SHP77 (cell line): Measurements from ENCODE around the gene LBP.
"Not testable (repeated sequence)": the region's sequence is repeated elsewhere in the genome, so short reads cannot be mapped to it uniquely, and the experiment has no call there.

Experiments
- DNase-seq, 2 experiments: peaks; one replicate each; lab custom pipeline; 2025; lab: John Stamatoyannopoulos, UW

LBP gene

GRCh38 chr20:38395751-38396395, 49.6 kb downstream of the LBP start:
- not testable (repeated sequence) for DNase-seq

GRCh38 chr20:38402089-38402488, 55.8 kb downstream of the LBP start:
- DNase-seq, result no peak

- DNase-seq, result no peak
Measured at GRCh38 chr20:38402816-38403215, 56.5 kb downstream of the LBP start.

GRCh38 chr20:38404016-38404415, 57.7 kb downstream of the LBP start:
- DNase-seq, result no peak

- no peak for DNase-seq
Measured at GRCh38 chr20:38405132-38405531, 58.9 kb downstream of the LBP start.

GRCh38 chr20:38406476-38406875, 60.2 kb downstream of the LBP start:
- DNase-seq, result no peak

- no peak for DNase-seq
Measured at GRCh38 chr20:38407321-38407720, 61.0 kb downstream of the LBP start.

GRCh38 chr20:38407822-38408221, 61.5 kb downstream of the LBP start:
- not testable (repeated sequence) for DNase-seq

- DNase-seq, result no peak
Measured at GRCh38 chr20:38412877-38413577, 66.7 kb downstream of the LBP start.

- DNase-seq, result no peak
Measured at GRCh38 chr20:38414769-38415450, 68.6 kb downstream of the LBP start.

GRCh38 chr20:38418509-38419204, 72.4 kb downstream of the LBP start:
- no peak for DNase-seq

GRCh38 chr20:38420388-38421085, 74.3 kb downstream of the LBP start:
- no peak for DNase-seq

- DNase-seq, result no peak
Measured at GRCh38 chr20:38421915-38422314, 75.6 kb downstream of the LBP start.

- no peak for DNase-seq
Measured at GRCh38 chr20:38423541-38423940, 77.3 kb downstream of the LBP start.

- DNase-seq, result no peak
Measured at GRCh38 chr20:38424401-38424800, 78.1 kb downstream of the LBP start.

- DNase-seq, result no peak
Measured at GRCh38 chr20:38426006-38426897, 80.0 kb downstream of the LBP start.
